Stimulated activated memory B cell treated with anti-CD40 and anti-IgM and Interleukin-4, amounts not matched to agents 10 μg/mL and 1 μg/mL and 100 μg/mL, for 72 hours (primary cell): ENCODE results near the gene ETF1.

Experiments
- ATAC-seq: fragments of 150-1000 bp; cut with Tn5 transposase; 2 replicates; pipeline ENCODE4 v1.10.0; 2021
- H3K27ac Mint-ChIP-seq: one replicate; pipeline ENCODE4 v1.8.0; 2022; ENCODE audit warnings: mild to moderate bottlenecking, mixed read lengths
- H3K27me3 Mint-ChIP-seq: one replicate; pipeline ENCODE4 v1.8.0; 2022; ENCODE audit warnings: mixed read lengths
- H3K36me3 Mint-ChIP-seq: one replicate; pipeline ENCODE4 v1.8.0; 2022; ENCODE audit warnings: mixed read lengths
- H3K4me1 Mint-ChIP-seq: one replicate; pipeline ENCODE4 v1.8.0; 2022; ENCODE audit warnings: mixed read lengths
- H3K4me3 Mint-ChIP-seq: one replicate; pipeline ENCODE4 v1.8.0; 2022; ENCODE audit warnings: mild to moderate bottlenecking, moderate library complexity, mixed read lengths
- H3K9me3 Mint-ChIP-seq: one replicate; pipeline ENCODE4 v1.8.0; 2022; ENCODE audit warnings: mixed read lengths

Gene ETF1

DNA sequence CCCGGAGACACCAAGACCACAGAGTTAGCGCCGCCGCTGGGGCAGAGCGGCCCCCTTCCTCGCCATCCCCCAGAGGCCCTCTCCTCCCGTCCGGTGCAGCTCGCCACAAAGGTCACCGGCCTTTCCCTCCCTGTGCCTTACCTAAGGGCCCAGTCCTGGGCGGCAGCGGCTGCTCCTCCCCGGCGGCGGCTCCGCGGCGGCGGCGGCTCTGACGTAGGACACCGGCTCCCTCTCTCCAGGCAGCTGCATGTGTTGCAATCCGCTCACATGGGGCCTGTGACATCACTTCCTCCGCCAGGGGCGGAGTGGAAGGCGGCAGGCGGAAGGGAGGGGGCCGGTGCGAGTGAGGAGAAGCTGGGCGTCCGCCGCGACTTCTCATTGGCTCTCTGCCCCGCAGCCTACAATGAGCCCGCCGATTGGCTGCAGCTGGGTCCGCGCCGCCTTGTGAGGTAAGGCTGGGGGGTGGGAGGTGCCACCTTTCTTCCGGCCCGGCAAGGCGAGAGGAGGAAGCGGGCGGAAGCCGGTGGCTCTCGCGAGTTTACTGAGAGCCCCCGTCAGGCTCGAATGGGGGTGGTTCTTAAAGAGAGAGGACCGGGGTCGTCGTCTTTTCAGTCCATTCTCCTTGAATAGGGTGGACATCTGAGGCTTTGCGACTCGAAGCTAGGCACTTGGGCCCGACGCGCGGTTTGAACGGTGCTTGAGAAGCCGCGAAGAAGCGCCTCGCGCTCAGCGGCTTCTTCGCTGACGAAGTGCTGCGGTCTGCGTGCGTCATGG, at the start of gene ETF1:
Gene ETF1, minus strand, starts transcription at position 281 of the 774 bp plus-strand sequence. CDS start 318 bp downstream, outside the sequence.
- H3K36me3 Mint-ChIP-seq = peaks cover 13% of the 10 kb centered on the region
- ATAC-seq = peak; percentile 99
- peak within 1 kb of the TSS; percentile 100 for H3K27ac Mint-ChIP-seq
- peak within 1 kb of the TSS; percentile 97 for H3K4me3 Mint-ChIP-seq
- no peaks in the 10 kb centered on the region for H3K27me3 Mint-ChIP-seq
- H3K4me1 Mint-ChIP-seq = peaks cover 78% of the 10 kb centered on the region
- H3K9me3 Mint-ChIP-seq = no peaks in the 10 kb centered on the region

DNA sequence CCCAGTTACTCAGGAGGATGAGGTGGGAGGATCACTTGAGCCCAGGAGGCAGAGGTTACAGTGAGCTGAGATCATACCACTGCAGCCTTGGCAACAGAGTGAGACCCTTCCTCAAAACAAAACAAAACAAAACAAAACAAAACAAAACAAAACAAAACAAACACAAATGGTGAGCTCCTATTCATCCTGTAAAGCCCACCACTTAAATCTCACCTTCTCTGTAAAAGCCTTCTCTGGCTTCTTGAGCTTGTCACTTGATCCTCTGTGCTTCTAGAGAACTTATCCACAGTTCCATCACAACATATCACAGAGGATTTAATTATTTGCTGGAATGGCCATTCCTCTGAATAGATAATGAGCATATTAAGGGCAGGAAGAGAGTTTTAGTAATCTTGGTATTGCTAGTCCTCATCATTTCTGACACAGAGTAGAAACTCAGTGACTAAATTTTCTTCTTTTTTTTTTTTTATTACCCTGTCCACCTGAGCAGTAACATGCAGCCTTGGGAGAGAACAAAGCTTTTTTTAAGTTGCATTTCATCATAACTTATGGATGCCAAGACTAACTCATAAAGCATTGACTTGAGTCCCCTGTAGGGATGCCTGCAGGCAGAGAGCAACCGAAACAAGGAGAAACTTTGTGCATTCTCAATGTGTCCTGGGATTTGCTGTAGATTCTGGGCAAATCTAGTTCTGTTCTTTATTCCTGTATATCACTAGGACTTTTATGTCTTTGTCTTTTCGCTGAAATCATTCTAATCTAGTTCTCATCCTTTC, 45.2 kb upstream of the ETF1 start:
- H3K27me3 Mint-ChIP-seq = peaks cover 8% of the 10 kb centered on the region
- no peak overlapping the region for H3K27ac Mint-ChIP-seq
- ATAC-seq = no peak
- H3K36me3 Mint-ChIP-seq = no peaks in the 10 kb centered on the region
- no peak overlapping the region for H3K4me3 Mint-ChIP-seq
- H3K4me1 Mint-ChIP-seq = no peaks in the 10 kb centered on the region
- no peaks in the 10 kb centered on the region for H3K9me3 Mint-ChIP-seq

DNA sequence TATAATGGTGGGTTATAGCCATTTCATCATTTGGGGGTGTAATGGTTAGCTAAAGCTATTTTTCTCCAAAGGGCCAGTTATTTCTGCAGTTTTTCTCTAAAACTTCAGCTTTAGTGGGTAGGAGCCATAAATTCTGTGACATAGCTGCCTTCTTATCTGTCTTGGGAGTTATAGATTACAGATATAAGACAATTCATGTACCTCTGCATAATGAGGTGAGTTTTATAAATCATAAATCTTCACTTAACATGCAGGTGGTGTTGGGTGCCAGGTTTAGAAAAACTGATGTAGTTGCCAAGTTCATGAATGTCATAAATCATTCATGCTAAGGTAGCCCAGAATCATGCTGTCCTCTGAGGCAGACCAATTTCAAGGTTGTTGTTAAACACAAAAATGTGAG, 42.1 kb upstream of the ETF1 start:
- Mint-ChIP-seq H3K9me3 (no peaks in the 10 kb centered on the region), H3K27me3 (no peaks in the 10 kb centered on the region), H3K4me1 (no peaks in the 10 kb centered on the region), H3K36me3 (no peaks in the 10 kb centered on the region), H3K4me3 (no peak overlapping the region), H3K27ac (no peak overlapping the region)
- ATAC-seq = no peak

DNA sequence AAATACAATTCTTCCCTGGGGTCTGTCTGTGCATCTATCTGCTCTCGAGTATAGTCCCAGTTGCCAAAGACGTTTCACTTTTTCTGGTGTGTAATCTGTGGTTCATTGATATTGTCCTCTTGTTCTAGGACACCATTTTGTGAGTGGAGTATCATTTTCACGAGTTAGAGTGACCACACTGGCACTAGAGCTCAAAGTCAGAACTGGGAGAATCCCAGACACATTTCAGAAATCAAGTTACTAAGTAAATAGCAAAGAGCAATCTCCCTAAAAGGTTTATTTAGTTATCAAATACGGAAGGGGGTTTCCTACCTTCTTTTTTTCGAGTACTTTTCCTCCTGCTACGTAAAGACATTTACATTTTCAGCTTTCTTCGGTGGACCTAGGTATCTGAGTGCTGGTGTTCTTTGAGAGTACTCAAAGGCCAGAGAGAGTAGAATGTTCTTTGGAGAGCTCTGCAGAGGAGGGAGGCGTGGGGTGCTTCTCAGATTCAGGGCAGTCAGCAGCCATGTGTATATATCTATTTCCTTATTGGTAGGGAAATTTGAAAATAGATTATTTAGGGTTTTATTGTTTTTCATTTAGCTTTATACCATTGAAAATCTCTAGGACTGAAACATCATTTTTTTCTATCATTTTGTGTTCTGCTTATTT, 41.1 kb upstream of the ETF1 start:
- no peak overlapping the region for H3K4me3 Mint-ChIP-seq
- no peaks in the 10 kb centered on the region for H3K36me3 Mint-ChIP-seq
- H3K9me3 Mint-ChIP-seq = no peaks in the 10 kb centered on the region
- no peak for ATAC-seq
- no peak overlapping the region for H3K27ac Mint-ChIP-seq
- no peaks in the 10 kb centered on the region for H3K4me1 Mint-ChIP-seq
- no peaks in the 10 kb centered on the region for H3K27me3 Mint-ChIP-seq

DNA sequence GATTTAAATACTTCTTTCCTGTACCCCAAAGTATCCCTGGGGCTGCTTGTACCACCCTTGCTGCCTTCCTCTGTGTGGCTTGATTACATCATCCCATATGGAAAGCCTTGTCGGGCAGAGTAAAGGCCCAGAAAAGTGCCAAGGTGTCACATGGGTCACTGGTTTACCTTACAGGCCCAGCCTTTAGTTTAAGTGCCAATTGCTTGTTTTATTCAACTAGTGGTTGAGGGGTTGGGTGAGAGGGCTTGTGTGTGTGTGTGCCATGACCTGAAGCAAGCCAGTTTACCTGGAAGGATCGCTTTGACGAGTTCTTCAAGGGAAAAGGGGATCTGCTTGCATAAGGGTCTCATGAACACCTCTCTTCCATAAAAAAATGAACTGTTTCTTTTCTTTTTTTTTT, 39.9 kb upstream of the ETF1 start:
- H3K36me3 Mint-ChIP-seq = no peaks in the 10 kb centered on the region
- no peak overlapping the region for H3K27ac Mint-ChIP-seq
- H3K9me3 Mint-ChIP-seq = no peaks in the 10 kb centered on the region
- H3K4me1 Mint-ChIP-seq = no peaks in the 10 kb centered on the region
- H3K4me3 Mint-ChIP-seq = no peak overlapping the region
- no peaks in the 10 kb centered on the region for H3K27me3 Mint-ChIP-seq
- no peak for ATAC-seq

DNA sequence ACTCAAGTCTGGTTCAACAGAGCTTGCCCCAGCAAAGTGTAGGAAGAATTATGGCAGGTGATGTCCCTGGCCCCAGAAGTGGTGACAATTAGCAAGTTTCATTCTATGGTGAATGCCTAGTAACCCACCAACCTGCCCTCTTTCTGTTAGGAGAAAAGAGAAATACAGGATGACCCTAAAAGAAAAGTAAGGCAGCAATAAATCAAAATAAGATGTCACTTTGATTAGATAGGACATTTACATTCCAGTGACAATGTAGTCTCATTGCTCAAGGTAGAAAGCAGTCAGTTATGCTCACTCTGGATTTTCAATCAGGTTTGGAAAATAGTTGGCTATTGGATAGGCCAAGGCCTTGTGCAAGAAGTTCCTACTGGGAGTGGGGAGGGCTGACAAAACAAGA, 37.7 kb upstream of the ETF1 start:
- Mint-ChIP-seq H3K27me3 (no peaks in the 10 kb centered on the region), H3K27ac (no peak overlapping the region), H3K4me1 (peaks cover 4% of the 10 kb centered on the region), H3K36me3 (no peaks in the 10 kb centered on the region), H3K9me3 (no peaks in the 10 kb centered on the region), H3K4me3 (no peak overlapping the region)
- ATAC-seq = no peak

DNA sequence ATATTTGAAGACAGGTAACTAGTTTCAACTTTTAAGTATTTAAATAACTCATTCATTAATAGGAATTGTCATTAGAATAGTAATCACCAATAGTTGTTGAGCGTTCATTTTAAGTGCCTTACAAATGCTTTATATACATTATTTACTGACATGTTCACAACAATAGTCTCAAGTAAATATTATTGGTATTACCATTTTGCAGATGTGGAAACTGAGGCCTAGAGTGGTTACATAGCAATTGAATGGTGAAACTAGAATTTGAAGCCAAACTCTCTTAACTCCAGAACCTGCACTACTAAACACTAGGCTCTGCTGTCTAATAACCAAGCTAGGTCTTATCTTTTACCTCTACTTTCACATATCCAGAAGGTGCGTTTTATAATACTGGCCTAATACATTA, 37.0 kb upstream of the ETF1 start:
- no peak overlapping the region for H3K4me3 Mint-ChIP-seq
- no peak overlapping the region for H3K27ac Mint-ChIP-seq
- ATAC-seq = no peak
- peaks cover 9% of the 10 kb centered on the region for H3K4me1 Mint-ChIP-seq
- no peaks in the 10 kb centered on the region for H3K9me3 Mint-ChIP-seq
- H3K36me3 Mint-ChIP-seq = peaks cover under 1% of the 10 kb centered on the region
- no peaks in the 10 kb centered on the region for H3K27me3 Mint-ChIP-seq

DNA sequence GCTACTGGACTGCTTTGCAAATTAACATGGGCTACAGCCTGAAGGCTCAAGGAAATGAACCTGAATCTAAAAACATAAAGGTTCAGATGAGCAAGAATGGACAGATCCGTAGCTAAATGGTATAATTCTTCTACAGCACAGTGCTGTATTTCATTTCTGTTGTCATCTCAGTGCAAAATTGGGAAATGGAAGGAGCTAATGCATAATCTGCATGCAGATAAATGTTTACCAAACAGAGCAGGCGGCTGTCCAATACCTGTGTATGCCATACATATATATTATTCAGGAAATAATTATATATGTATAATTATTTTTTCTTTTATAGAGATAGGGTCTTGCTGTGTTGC, 36.5 kb upstream of the ETF1 start:
- ATAC-seq = no peak
- Mint-ChIP-seq H3K36me3 (peaks cover 6% of the 10 kb centered on the region), H3K27ac (no peak overlapping the region), H3K4me3 (no peak overlapping the region), H3K9me3 (no peaks in the 10 kb centered on the region), H3K4me1 (peaks cover 14% of the 10 kb centered on the region), H3K27me3 (no peaks in the 10 kb centered on the region)

DNA sequence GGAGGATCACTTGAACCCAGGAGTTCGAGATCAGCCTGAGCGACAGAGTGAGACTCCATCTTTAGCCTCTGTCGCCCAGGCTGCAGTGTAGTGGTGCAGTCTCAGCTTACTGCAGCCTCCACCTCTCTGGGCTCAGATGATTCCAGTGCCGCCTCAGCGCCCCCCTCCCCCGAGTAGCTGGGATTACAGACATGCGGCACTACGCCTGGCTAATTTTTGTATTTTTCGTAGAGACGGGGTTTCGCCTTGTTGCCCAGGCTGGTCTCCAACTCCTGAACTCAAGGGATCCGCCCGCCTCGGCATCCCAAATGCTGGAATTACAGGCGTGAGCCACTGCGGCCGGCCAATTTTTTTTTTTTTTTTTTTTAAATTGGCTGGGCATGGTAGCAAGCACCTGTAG, 34.4 kb upstream of the ETF1 start:
- no peak for ATAC-seq
- peaks cover 20% of the 10 kb centered on the region for H3K36me3 Mint-ChIP-seq

DNA sequence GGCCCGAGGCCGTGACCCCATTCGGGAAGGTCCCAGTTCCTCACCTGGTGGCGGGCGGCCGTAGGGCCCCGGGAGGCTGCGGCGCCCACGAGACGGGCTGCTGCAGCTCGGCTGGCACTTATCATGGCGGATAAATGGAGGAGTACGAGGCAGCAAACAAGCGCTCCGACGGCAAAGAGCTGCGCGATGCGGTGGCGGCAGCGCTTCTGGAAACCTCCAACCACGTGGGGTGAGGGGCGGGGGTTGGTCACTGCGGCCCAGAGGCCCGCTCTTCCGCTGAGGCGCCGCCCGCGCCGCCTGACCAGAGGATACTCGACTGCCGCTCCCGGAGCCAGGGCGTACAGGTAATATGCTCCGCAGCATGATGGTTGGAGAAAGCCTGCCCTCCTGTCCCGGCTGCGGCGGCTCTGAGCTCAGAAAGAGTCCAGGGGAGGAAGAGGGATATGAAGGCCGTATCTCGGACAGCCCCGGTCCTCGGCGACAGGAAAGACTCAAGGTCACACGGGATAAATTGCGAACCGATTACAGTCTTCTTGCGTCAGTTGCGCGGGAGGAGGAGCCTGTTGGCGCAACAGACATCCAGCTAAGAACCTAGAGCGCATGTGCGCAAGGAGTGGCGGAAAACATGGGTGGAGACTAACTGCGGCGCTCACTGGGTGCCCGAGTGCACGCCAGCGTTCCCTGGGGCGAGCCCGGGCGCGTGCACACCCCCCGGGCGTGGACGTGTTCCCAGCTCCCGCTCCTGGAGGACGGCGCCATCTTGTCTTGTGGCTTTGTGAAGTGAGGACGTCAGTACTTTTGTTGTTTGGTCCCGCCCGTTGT, 32.4 kb upstream of the ETF1 start, which contains the start of gene HSPA9:
Gene HSPA9, minus strand, starts transcription at position 208 of the 822 bp plus-strand sequence. Its CDS starts 83 bp downstream, at position 125.
- H3K27ac Mint-ChIP-seq = peak within 1 kb of the TSS; percentile 100
- H3K27me3 Mint-ChIP-seq = no peaks in the 10 kb centered on the region
- no peaks in the 10 kb centered on the region for H3K9me3 Mint-ChIP-seq
- H3K4me3 Mint-ChIP-seq = peak within 1 kb of the TSS; percentile 94
- peaks cover 25% of the 10 kb centered on the region for H3K36me3 Mint-ChIP-seq
- ATAC-seq = peak; percentile 96
- H3K4me1 Mint-ChIP-seq = peaks cover 26% of the 10 kb centered on the region

More for the DNA sequence above, 34.4 kb upstream of the ETF1 start:
- Mint-ChIP-seq H3K4me1 (peaks cover 22% of the 10 kb centered on the region), H3K27ac (no peak overlapping the region), H3K4me3 (no peak overlapping the region), H3K9me3 (no peaks in the 10 kb centered on the region), H3K27me3 (no peaks in the 10 kb centered on the region)

DNA sequence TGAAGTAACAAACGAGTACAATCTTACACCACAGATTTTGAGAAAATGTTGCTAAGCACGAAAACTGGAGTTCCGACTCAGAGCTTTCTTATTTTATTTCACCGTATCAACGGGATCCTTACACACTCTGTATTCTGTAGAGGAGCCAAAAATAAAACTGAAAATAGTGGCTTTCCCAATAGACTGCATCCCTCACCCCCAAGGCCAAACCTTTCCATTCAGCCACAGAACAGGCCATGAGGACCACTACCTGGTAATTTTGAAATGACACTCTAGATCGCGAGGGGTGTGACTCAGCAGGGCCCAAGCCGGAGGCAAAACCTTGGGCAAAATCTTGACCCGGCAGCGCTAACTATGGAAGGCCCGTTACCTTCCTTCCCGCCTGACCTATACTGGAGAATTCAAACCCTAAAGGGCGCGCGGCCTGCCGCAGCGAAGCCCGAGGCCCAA, 31.7 kb upstream of the ETF1 start:
- Mint-ChIP-seq H3K27ac (peak overlapping the region; percentile 100), H3K4me1 (peaks cover 26% of the 10 kb centered on the region), H3K27me3 (no peaks in the 10 kb centered on the region), H3K9me3 (no peaks in the 10 kb centered on the region), H3K4me3 (peak overlapping the region; percentile 94), H3K36me3 (peaks cover 25% of the 10 kb centered on the region)
- no peak for ATAC-seq

DNA sequence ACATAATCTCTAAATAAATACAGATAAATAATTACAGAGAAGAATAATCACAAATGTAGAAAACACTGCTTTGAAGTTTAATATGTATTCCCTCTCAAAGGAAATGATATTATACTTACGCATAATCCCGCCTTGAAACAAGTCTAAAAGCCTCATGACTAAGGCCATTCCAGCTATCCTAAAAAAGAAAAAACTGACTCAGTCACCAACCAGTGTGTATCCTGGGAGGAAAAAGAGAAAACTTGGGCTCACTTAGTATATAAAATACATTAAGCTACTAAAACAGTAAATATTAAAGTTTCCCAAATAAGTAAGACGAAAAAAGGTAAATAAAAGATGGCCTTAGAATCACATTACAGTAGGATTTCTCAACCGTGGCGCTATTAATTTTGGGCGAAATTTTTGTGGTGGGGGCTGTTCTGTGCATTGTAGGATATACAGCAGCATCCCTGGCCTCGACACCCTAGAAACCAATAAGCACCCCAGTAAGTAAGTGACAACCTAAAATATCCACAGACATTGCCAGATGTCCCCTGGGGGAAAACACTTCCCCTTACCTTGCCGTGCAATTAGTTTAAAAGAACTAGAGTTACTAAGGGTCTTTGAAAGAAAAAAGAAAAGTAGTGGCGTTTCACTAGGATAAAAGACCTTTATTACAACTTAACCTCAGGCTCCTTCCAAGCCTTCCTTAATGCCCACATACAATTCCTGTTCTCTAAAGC, 31.1 kb upstream of the ETF1 start:
- no peaks in the 10 kb centered on the region for H3K9me3 Mint-ChIP-seq
- peak overlapping the region; percentile 100 for H3K27ac Mint-ChIP-seq
- H3K4me1 Mint-ChIP-seq = peaks cover 26% of the 10 kb centered on the region
- no peaks in the 10 kb centered on the region for H3K27me3 Mint-ChIP-seq
- ATAC-seq = no peak
- H3K4me3 Mint-ChIP-seq = peak overlapping the region; percentile 94
- H3K36me3 Mint-ChIP-seq = peaks cover 27% of the 10 kb centered on the region

DNA sequence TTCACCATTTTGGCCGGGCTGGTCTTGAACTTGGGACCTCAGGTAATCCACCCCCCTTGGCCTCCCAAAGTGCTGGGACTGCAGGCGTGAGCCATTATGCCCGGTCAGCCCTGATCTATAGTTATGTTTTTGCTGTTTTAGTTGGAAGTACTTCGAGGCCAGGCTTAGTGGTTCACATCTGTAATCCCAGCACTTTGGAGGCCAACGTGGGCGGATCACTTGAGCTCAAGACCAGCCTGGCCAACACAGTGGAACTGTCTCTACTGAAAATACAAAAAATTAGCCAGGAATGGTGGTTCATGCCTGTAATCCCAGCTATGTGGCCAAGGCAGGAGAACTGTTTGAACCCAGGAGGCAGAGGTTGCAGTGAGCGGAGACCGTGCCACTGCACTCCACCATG, 30.2 kb upstream of the ETF1 start:
- Mint-ChIP-seq H3K4me3 (no peak overlapping the region), H3K27ac (peak overlapping the region; percentile 100), H3K9me3 (no peaks in the 10 kb centered on the region), H3K27me3 (no peaks in the 10 kb centered on the region), H3K36me3 (peaks cover 36% of the 10 kb centered on the region), H3K4me1 (peaks cover 26% of the 10 kb centered on the region)
- ATAC-seq = no peak

DNA sequence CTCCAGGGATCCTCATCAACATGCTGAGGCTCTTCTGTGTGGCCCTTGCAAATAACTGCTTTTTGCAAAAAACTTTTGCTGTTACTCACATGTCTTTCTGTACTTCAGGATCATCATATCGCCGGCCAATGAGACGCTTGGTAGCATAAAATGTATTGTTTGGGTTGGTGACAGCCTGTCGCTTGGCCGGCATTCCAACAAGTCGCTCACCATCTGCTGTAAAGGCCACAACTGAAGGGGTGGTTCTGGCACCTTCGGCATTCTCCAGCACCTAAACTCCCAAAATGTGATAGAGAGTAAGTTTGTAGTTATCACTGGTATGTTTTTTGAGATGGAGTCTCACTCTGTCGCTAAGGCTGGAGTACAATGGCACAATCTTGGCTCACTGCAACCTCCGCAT, 27.8 kb upstream of the ETF1 start:
- no peak overlapping the region for H3K27ac Mint-ChIP-seq
- peaks cover 23% of the 10 kb centered on the region for H3K4me1 Mint-ChIP-seq
- H3K27me3 Mint-ChIP-seq = no peaks in the 10 kb centered on the region
- peaks cover 56% of the 10 kb centered on the region for H3K36me3 Mint-ChIP-seq
- ATAC-seq = no peak
- H3K4me3 Mint-ChIP-seq = no peak overlapping the region
- H3K9me3 Mint-ChIP-seq = no peaks in the 10 kb centered on the region
